GM19467 (cell line): ENCODE data around the gene ARID4A.
"Not testable (repeated sequence)": the region's sequence is repeated elsewhere in the genome, so short reads cannot be mapped to it uniquely, and the experiment has no call there.

Experiments used
- ATAC-seq: cut with Tn5 transposase; IDR thresholded peaks from one replicate; pipeline ENCODE4 v1.9.1; 2021; ENCODE audit warnings: mild to moderate bottlenecking, moderate library complexity; ENCODE audit not compliant: unreplicated experiment

The ARID4A gene

GRCh38 chr14:58362272-58362671, 63.9 kb downstream of the ARID4A start:
- ATAC-seq, result not testable (repeated sequence)

GRCh38 chr14:58362798-58363412, 64.5 kb downstream of the ARID4A start:
- ATAC-seq, result no peak

GRCh38 chr14:58364316-58364715, 66.0 kb downstream of the ARID4A start:
- no peak for ATAC-seq

GRCh38 chr14:58367296-58367695, 68.9 kb downstream of the ARID4A start:
- no peak for ATAC-seq

GRCh38 chr14:58368956-58369355, 70.6 kb downstream of the ARID4A start:
- ATAC-seq, result no peak

GRCh38 chr14:58376791-58377190, 78.4 kb downstream of the ARID4A start:
- ATAC-seq, result no peak

- ATAC-seq, result no peak
Measured at GRCh38 chr14:58390830-58391229, 92.5 kb downstream of the ARID4A start.

GRCh38 chr14:58395562-58395811, 97.1 kb downstream of the ARID4A start:
- ATAC-seq, result no peak

- ATAC-seq, result peak; percentile 95
Measured at GRCh38 chr14:58395812-58396788, 97.7 kb downstream of the ARID4A start, which contains the start of gene TOMM20L. TOMM20L (plus strand) TSS chr14:58395930; CDS start chr14:58395958, 28 bp downstream.

GRCh38 chr14:58397156-58397555, 98.8 kb downstream of the ARID4A start:
- ATAC-seq, result no peak

GRCh38 chr14:58398495-58398894, 100.1 kb downstream of the ARID4A start:
- ATAC-seq, result no peak

GRCh38 chr14:58398895-58399294, 100.5 kb downstream of the ARID4A start:
- no peak for ATAC-seq

GRCh38 chr14:58401587-58401986, 103.2 kb downstream of the ARID4A start:
- ATAC-seq, result no peak

- no peak for ATAC-seq
Measured at GRCh38 chr14:58408681-58409215, 110.4 kb downstream of the ARID4A start.

- ATAC-seq, result no peak
Measured at GRCh38 chr14:58414845-58415244, 116.5 kb downstream of the ARID4A start.

GRCh38 chr14:58415636-58416547, 117.5 kb downstream of the ARID4A start:
- no peak for ATAC-seq

GRCh38 chr14:58416934-58417333, 118.6 kb downstream of the ARID4A start:
- ATAC-seq, result not testable (repeated sequence)
